Measurements from ENCODE around the gene ZNF750.

Gene ZNF750

DNA sequence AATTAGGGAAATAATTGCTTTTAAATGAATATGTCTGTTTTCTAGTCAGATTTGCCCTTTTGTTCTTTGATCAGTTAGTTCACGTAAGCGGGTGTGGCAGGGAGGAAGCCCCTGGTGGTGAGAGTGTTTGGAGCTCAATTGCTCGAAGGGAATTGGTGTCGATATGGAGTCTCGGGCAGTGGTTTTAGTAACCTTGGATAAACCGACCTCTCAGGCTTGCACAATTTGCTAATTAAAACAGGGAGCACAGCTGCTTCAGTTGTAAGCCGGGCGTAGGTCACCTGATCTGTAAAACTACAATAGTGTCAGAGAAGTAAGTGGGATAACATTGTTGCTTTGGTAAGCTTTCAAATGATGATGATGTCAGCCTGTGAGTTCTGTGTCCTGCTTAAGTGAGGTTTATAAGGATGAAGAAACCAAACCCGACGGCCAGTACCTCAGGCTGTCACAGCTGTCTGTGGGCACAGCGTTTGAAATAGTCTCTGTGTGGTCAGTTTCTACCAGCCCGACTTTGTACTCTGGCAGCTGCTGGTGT lies 2.9 kb downstream of the ZNF750 start:
- in situ Hi-C loops (cut with HindIII; ENCODE audit: low sequenced_read_pairs) = loop anchor here (10.0 kb wide), 1 partner anchor 492 kb away; no protein-coding TSS in a partner anchor

DNA sequence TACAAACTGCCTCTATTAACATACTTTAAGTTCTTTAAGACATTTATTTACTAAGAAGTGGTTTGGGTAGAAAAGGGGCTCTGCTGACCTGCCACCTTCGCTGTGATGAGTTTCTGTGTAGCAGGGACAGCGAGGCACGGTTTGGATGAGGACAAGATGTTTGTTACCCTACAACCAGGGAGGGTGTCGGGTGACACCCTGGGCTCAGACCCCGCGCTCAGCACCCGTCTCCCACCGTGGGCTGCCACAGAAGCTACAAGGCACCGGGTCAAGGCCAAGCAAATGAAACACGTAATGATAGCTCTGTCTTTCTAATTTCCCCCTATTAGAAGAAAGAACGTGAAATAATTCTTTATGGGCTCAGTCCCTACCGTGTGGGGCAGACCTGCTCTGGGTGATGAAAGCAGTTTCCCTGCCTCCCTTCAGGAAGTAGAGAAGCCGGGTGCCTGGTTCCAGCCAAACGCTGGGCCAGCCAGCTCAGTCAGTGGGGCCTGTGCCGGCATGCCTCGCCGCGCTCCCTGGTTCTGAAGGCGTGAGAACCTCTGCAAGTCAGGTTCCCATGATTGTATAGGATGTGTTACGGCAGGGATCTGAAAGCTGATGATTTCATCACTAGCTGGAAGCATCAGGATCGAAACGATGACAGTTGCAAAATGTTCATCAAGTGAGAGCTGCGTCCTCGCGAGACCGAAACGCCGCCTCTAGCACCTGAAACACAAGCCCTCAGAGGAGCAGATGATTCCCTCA lies 3.9 kb downstream of the ZNF750 start:
- in situ Hi-C loops (cut with HindIII; ENCODE audit: low sequenced_read_pairs) = loop anchor here (10.0 kb wide), 1 partner anchor 491 kb away; no protein-coding TSS in a partner anchor

DNA sequence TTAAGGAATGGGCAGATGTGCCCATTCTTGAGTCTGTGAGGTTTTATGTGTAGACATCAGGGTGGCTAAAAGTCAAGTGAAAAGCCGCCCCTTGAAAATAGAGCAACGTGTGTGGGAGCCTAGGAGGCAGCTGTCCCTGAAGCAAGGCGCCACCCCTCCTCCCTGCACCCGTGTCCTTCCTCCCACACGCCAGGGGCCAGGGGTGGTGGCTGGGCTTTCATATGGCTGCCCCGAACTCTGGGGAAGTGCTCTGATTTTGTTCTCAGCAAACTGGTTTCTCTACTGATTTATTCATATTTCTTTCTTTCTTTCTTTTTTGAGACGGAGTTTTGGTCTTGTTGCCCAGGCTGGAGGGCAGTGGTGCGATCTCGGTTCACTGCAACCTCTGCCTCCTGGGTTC lies 4.7 kb downstream of the ZNF750 start:
- in situ Hi-C loops (cut with HindIII; ENCODE audit: low sequenced_read_pairs) = loop anchor here (10.0 kb wide), 1 partner anchor 490 kb away; no protein-coding TSS in a partner anchor

DNA sequence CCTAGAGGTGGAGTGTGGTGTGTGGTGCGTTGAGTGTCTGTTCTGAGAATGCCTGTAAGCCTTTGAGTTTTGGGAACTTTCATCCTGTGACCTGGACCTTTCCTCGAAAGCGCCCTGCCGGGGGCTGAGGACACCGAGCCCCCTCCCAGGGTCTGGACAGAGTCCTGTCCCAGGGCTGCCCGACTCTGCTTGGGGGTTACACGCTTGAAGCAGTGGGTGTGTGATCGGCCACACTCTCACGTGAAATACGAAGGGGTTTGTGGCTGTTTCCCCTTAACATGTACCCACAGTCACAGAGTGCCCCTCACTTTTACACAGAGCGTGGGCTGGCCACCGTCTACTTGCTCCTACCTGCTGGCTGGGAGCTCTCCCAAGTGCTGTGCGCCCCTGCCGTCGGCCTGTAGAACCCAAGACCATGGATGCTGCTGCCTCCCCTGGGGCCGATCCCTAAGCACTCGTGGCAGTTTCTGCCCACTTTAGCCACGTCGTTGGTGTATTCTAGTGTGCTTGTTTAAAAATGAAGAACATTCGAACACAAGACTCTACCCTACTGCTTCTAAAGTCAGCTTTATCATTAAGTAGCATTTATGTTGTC lies 6.8 kb downstream of the ZNF750 start:
- in situ Hi-C loops (cut with HindIII; ENCODE audit: low sequenced_read_pairs) = loop anchor here (10.0 kb wide), 1 partner anchor 488 kb away; no protein-coding TSS in a partner anchor

DNA sequence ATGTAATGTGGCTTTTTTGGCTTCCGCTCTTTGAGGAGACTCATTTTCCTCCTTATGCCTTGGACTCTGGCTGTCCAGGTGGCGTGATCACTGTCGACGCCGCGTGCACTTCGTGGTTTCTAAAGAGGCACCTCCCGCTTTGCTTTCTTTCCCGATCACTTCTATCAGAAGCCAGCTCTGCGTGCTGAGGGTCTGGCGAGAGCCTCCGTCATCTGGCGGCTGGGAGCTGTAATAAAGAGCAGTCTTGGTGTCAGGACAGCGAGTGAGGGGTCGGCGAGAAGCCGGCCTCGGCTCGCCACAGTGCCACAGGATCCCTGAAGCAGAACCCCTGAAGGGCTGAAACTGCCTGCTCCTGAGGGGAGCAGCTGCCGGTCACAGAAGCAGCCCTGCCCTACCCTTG lies 7.4 kb downstream of the ZNF750 start:
- in situ Hi-C loops (cut with HindIII; ENCODE audit: low sequenced_read_pairs) = loop anchor here (10.0 kb wide), 1 partner anchor 488 kb away; no protein-coding TSS in a partner anchor

DNA sequence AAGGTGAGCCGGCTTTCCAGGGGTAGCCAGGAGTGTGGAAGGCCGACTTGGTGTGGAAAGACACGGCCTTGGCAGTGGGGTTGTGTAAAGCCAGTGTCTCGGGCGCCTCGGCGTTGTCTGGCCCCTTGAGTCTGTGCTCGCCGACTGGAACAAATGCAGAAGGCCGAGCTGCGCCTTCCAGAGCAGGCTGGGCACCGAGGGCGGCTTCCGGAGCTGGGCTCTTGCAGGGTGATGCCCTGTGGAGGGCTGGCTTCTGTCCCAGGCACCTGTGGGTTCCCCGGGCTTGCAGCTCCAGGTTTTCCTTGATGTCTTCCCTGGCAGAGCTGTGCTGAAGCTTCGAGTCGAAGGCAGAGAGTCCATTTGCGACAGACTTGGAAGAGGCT lies 8.0 kb downstream of the ZNF750 start:
- in situ Hi-C loops (cut with HindIII; ENCODE audit: low sequenced_read_pairs) = loop anchor here (10.0 kb wide), 1 partner anchor 487 kb away; no protein-coding TSS in a partner anchor

DNA sequence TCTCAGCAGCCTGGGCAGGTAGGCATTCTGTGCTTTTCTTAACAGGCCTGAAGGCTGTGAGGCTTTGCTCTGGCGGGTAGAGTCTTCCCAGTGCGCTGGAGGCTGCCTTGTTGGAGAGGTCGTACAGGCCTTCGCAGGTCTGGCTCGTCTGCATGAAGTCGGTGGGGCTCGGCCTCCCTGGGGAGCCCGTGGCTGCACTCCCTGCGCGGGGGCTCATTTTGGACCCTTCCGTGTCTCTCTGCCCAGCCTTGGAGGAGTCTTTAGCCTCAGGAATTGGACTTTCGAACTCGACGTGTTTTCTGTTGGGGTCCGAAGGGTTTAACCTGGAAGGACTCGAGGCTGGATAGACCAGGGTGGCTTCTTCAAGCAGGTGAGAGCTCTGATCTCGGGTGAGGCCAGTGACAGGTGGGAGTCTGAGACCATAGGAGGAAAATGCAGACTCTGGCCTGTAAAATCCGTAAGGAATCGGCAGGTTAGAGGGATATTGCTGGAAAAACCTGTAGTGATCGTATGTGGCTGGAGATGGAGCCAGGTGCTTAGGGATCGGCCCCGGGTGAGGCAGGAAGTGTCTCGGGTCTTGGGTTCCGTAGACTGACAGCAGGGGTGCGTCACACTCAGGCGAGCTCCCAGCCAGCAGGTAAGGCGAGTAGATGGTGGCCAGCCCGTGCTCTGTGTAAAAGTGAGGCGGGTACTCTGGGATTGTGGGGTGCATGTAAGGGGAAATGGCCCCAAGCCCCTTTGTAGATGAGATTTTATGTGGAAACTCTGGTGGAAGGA lies 8.6 kb downstream of the ZNF750 start:
- in situ Hi-C loops (cut with HindIII; ENCODE audit: low sequenced_read_pairs) = loop anchor here (10.0 kb wide), 1 partner anchor 486 kb away; no protein-coding TSS in a partner anchor

DNA sequence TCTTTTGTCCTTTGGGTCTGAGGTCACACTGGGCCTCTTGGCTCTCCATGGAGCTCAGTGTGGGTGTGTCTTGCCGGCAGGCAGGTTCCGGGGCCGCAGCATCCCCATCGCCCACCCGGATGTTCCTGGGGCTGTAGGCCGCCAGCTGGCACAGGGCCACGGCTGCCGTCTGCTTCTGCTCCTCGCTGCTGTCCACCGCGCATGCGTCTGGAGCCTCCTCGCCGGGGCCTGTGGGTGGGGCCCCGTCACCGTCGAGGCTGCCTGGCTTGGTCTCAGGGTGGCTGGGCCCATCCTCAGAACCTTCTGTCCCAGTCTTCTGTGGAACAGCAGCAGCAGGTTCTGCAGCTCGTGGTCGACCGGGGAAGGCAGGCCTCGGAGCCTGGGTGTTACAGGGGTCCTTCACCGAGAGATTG lies 9.6 kb downstream of the ZNF750 start:
- in situ Hi-C loops (cut with HindIII; ENCODE audit: low sequenced_read_pairs) = loop anchor here (10.0 kb wide), 1 partner anchor 485 kb away; no protein-coding TSS in a partner anchor

DNA sequence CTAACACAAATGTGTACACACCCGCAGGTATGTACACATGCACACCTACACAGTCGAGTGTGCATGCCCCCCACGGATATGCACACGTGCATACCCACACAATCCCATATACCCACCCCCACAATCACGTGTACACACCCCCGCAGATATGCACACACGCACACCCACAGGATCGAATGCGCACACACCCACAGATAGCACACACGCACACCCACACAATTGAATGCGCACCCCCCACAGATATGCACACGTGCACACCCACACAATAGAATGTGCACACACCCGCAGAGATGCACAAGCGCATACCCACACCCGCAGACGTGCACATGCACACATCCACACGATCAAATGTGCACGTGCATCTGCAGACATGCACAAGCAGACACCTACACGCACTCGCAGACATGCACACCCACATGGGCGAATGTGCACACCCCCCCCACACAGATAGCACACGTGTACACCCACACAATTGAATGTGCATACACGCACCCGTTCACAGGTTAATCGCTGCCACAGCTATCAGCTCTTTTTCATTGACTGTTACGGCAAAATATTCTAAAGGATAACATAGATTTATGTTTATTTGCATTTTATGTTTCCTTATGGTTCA lies 10.8 kb downstream of the ZNF750 start:
- in situ Hi-C loops (cut with HindIII; ENCODE audit: low sequenced_read_pairs) = no loop called here

DNA sequence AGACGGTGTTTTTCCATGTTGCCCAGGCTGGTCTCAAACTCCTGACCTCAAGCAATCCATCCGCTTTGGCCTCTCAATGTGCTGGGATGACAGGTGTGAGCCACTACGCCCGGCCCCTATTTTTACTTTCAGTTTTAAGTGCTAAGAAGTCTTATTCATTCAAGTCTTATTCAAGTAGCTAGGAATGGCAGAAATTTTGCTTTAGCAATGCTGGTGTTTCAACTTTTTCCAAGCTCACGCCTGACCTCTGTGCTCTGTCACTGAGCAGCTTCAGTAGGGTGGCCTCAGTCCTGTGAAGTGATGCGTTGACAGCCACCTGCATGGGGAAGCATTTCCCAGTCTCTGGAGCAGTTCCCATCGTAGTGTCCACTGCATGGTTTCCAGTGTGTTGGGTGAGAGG lies 12.9 kb downstream of the ZNF750 start:
- in situ Hi-C loops (cut with HindIII; ENCODE audit: low sequenced_read_pairs) = no loop called here

DNA sequence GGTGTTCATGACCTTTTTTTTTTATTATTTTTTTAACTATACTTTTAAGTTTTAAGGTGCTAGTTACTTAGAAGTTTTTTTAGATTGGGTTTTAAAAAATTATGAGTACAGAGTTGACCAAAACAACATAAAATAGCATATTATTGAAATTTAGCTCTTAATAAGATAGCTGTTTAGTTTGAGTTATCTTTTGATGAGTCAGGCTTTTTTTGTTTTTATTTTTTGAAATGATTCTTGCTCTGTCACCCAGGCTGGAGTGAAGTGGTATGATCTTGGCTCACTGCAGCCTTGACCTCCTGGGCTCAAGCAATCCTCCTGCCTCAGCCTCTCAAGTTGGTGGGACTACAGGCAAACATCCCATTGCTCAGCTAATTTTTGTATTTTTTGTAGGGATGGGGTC lies 13.6 kb downstream of the ZNF750 start:
- in situ Hi-C loops (cut with HindIII; ENCODE audit: low sequenced_read_pairs) = no loop called here

DNA sequence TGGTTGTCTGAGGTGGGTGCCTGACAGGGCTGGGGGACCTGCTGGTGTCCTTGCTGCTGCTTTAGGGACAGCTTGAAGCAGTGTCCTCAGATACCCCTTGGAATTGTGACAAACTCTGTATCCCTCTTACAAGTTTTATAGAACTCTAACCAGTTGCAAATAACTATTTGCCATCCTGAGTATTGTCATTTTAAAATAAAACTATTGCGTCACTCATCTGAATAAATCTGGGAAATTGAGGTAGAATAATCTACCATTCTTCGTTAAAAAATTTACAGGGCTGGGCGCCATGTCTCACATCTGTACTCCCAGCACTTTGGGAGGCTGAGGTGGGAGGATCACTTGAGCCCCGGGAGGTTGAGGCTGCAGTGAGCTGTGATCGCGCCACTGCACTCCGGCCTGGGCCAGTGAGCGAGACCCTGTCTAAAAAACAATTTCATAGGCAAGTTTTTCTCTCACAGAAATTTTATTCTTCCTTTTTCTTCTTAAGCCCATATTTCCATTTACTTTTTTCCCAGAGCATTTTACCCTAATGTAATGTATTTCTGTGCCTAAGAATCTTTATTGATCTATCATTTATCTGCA lies 14.2 kb downstream of the ZNF750 start:
- in situ Hi-C loops (cut with HindIII; ENCODE audit: low sequenced_read_pairs) = no loop called here

DNA sequence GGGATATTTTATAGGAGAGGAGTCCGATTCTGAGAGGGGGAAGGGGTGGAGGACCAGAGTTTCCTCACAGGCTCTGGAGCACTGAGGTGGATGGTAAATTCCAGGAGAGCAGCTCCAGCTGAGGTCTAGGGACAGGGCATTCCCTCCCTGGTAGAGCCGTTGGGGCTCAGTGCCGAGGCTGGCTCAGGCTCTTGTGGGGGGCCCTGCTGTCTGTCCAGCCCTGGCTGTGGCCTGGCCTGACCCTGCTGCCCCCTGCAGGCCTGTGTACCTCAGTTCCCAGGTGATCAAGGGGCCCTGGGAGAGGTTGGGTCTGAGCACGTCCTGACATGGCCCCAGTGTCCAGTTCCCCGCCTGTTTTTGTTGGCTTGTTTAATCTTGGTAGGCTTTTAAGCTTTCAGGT lies 16.8 kb downstream of the ZNF750 start:
- in situ Hi-C loops (cut with HindIII; ENCODE audit: low sequenced_read_pairs) = no loop called here

DNA sequence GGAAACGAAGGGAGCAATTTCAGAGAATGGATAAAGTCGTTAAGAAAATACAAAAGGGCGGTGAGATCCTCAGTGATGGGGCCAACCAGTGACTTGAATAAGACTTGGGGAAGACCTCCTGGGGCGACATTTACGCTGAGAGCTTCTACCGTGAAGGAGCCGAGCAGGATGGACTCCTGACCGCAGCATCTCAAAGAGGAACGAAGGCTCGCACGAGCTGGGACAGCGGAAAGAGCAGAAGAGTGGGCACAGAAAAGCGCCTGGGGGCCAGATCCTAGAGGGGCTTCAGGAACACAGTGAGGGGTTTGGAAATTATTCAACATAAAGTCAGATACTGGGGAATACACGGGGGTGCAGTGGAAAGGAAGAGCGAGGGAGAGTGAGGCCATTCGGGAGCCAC lies 17.5 kb downstream of the ZNF750 start:
- in situ Hi-C loops (cut with HindIII; ENCODE audit: low sequenced_read_pairs) = no loop called here

DNA sequence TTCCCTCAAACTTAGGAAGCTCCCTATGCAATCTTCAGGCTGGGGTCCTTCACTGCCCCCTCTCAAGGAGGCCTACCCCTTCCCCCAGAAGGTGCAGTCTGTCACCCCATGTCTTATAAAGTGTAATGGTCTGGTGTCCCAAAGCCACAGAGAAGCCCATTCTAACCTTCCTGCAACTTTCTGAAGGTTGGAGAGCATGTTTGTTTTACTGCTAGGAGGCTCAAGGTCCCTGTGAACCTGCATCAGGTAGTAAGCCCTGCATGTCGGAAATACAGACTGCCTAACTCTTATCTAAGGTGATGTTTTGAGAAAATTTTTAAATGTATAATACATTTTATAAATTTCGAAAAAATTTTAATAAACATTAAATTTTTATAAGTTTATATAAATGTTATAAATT lies 18.3 kb downstream of the ZNF750 start:
- in situ Hi-C loops (cut with HindIII; ENCODE audit: low sequenced_read_pairs) = no loop called here

DNA sequence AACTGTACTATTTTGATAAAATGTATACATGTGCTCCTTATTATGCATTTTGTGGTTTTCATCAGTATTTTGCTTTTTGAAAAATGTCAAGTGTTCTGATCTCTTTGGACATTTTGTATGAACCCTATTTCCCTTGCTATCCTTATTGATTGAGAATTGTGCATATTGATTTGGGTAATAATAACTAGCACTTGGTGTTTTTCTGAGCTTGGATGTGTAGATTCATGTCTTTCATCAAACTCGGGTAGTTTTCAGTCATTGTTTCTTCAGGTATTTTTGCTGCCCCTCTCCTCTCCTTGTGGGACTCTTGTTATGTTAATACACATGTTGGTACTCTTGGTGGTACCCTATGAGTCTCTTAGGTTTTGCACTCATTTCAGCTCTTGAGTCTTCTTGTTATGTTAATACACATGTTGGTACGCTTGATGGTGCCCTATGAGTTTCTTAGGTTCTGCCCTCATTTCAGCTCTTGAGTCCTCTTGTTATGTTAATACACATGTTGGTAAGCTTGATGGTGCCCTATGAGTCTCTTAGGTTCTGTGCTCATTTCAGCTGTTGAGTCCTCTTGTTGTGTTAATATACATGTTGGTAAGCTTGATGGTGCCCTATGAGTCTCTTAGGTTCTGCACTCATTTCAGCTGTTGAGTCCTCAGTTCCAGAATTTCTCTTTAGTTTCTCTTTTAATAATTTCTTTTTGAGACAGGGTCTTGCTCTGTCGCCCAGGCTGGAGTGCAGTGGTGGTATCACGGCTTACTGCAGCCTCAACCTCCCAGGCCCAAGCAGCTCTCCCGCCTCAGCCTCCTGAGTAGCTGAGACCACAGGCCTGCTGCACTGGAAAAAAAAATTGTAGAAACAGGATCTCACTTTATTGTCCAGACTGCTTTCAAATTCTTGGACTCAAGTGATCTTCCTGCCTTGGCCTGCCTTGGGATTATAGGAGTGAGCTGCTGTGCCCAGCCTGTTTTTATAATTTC lies 19.3 kb downstream of the ZNF750 start:
- in situ Hi-C loops (cut with HindIII; ENCODE audit: low sequenced_read_pairs) = no loop called here

DNA sequence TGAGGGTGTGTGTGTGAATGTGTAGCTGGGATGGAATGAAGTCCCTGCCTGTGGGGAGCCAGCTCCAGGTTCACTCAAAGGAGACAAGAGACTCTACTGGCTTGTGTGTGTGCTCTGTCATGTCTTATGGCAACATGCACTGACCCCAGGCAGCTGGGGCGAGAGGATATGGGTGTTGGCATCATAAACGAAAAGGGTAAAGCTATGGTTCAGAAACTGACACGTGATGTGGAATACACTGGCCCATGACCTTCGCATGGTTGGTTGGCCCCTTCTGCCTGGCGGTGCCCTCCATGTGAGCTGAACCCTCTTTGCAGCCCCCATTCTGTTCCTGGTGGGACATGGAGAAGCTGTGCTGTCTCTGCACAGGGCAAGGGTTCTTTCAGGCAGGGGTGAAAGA lies 21.9 kb downstream of the ZNF750 start:
- in situ Hi-C loops (cut with HindIII; ENCODE audit: low sequenced_read_pairs) = no loop called here

DNA sequence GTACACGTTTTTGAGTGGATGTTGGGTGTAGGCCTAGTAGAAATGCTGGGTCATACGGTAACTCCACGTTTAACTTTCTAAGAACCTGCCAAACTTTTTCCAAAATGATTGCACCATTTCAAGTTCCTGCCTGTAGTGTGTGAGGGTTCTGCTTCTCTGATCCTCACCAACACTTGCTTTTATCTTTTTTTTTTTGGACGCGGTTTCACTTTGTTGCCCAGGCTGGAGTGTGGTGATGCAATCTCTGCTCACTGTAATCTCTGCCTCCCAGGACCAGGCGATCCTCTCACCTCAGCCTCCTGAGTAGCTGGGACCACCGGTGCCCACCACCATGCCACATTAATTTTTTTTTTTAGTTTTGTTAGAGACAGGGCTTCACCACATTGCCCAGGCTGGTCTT lies 23.5 kb downstream of the ZNF750 start:
- in situ Hi-C loops (cut with HindIII; ENCODE audit: low sequenced_read_pairs) = no loop called here

DNA sequence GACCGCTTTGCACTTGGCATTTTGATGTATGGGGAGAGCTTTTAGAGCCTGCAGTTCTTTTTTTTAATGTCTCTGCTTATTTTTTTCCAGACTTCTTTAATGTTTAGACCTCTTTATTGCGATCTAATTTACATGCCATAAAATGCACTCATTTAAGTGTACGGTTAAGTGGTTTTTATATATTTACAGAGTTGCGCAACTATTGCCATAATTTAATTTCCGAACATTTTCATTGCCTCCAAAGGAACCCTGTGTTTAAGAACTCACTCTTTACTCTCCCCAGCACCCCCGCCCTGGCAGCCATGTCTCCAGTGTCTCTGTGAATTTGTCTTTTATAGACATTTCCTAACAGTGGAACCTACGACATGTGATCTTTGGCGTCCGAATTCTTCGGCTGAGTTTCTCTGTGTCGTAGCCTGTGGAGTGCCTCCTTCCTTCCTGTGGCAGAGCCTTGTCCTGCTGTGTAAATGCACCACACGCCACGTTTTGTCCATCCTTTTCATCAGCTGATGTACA lies 24.0 kb downstream of the ZNF750 start:
- in situ Hi-C loops (cut with HindIII; ENCODE audit: low sequenced_read_pairs) = no loop called here
